WTC11 (cell line): Measurements from ENCODE around the gene MOB1B. TPM values are rescaled to one million over a fixed set of nuclear protein-coding genes. Genes with fewer than 3 reads are reported as not detected.

Experiments
- CREB1 ChIP-seq: sonication (generic); formaldehyde crosslinking; IDR thresholded peaks from 2 replicates; pipeline ENCODE4 v1.8.0; 2023; ENCODE audit warnings: mild to moderate bottlenecking, missing genetic modification reagents
- E2F1 ChIP-seq: sonication (generic); formaldehyde crosslinking; IDR thresholded peaks from 2 replicates; pipeline ENCODE4 v1.8.0; 2022; ENCODE audit warnings: mild to moderate bottlenecking, missing genetic modification reagents
- E2F4 ChIP-seq: sonication (generic); formaldehyde crosslinking; IDR thresholded peaks from 2 replicates; pipeline ENCODE4 v1.8.1; 2022; ENCODE audit warnings: low read depth, mild to moderate bottlenecking, moderate library complexity, missing genetic modification reagents, borderline replicate concordance
- E2F5 ChIP-seq: sonication (generic); formaldehyde crosslinking; IDR thresholded peaks from 2 replicates; pipeline ENCODE4 v1.8.1; 2022; ENCODE audit warnings: mild to moderate bottlenecking, moderate library complexity, missing genetic modification reagents
- JUN ChIP-seq: sonication (generic); formaldehyde crosslinking; IDR thresholded peaks from 2 replicates; pipeline ENCODE4 v1.8.0; 2023; ENCODE audit warnings: mild to moderate bottlenecking, missing genetic modification reagents
- SMAD3 ChIP-seq: sonication (generic); formaldehyde crosslinking; IDR thresholded peaks from 2 replicates; pipeline ENCODE4 v1.8.0; 2022; ENCODE audit warnings: missing genetic modification reagents, mild to moderate bottlenecking, borderline replicate concordance
- SP1 ChIP-seq: sonication (generic); formaldehyde crosslinking; conservative IDR thresholded peaks from 2 replicates; pipeline ENCODE4 v1.8.1; 2022; ENCODE audit warnings: missing genetic modification reagents
- TP53 ChIP-seq: sonication (generic); formaldehyde crosslinking; IDR thresholded peaks from 2 replicates; pipeline ENCODE4 v1.8.1; 2023; ENCODE audit warnings: mild to moderate bottlenecking, missing genetic modification reagents
- ZNF416 ChIP-seq: fragments of 250-450 bp; sonication (Bioruptor Pico); IDR thresholded peaks from 2 replicates; pipeline ENCODE4 v1.9.0; 2021; ENCODE audit warnings: mild to moderate bottlenecking, inconsistent platforms
- ZNF532 ChIP-seq: fragments of 250-450 bp; sonication (Bioruptor Pico); IDR thresholded peaks from 2 replicates; pipeline ENCODE4 v1.9.0; 2021; ENCODE audit warnings: mild to moderate bottlenecking, borderline replicate concordance
- total RNA-seq: library from RNA; stranded (reverse); gene quantifications from 3 replicates; pipeline ENCODE4 v1.2.3, GENCODE V29; 2021
- TF ChIP-seq, protein P1 (sequence below): fragments of 250-450 bp; sonication (Bioruptor Pico); conservative IDR thresholded peaks from 2 replicates; pipeline ENCODE4 v1.9.0; 2021; ENCODE audit warnings: mild to moderate bottlenecking
- TF ChIP-seq, protein P2 (sequence below): sonication (generic); formaldehyde crosslinking; IDR thresholded peaks from 2 replicates; pipeline ENCODE4 v1.8.0; 2022; ENCODE audit warnings: mild to moderate bottlenecking, missing genetic modification reagents
- TF ChIP-seq, protein P3 (sequence below): sonication (generic); formaldehyde crosslinking; IDR thresholded peaks from 2 replicates; pipeline ENCODE4 v1.8.0; 2022; ENCODE audit warnings: missing genetic modification reagents
- TF ChIP-seq, protein P4 (sequence below): sonication (generic); formaldehyde crosslinking; IDR thresholded peaks from 2 replicates; pipeline ENCODE4 v1.8.1; 2022; ENCODE audit warnings: low read depth, missing genetic modification reagents, borderline replicate concordance

Gene MOB1B
- total RNA-seq, 1 experiment from 2014 or later = 28.0 TPM

DNA sequence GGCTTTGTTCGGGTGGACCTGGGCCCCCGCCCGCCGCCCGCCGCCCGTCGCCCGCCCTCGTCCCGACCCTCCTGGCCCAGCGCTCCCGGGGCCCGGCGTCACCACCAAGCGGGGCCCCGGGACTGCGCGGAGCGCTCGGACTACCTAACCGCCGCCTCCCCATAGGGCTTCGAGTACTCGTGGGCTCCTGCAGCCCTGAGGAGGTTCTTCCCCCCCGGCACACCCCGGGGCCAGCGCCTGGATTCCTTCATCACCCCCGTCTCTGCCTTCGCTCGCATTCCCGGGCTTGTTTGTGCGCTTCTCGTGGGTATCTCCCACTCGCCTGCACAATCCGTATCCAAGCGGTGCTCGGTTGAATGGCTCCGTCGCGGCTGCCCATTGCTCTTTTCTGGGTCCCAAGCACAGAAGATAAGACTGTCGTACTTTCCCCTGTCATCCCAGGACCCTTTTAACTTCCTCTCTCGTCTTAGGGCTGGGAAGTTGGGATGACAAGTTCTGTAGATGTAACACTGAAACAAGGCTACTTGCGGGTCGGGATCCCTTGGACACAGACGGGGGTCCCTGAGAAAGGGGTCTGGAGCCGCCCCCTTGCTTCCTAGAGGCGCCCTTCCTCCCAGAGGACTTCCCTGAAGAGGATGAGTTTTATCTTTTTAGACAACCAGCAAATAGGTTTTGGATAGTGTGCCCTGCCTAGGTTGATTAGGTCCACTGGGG, 565 bp downstream of the MOB1B start (continued):
- TF ChIP-seq ZNF532 (CRISPR knock-in tag) = no peak
- TF ChIP-seq ZNF416 (CRISPR knock-in tag) = no peak
- TF ChIP-seq SP1 = no peak
- TF ChIP-seq JUN (CRISPR knock-in tag) = no peak
- TF ChIP-seq, protein P1, sequence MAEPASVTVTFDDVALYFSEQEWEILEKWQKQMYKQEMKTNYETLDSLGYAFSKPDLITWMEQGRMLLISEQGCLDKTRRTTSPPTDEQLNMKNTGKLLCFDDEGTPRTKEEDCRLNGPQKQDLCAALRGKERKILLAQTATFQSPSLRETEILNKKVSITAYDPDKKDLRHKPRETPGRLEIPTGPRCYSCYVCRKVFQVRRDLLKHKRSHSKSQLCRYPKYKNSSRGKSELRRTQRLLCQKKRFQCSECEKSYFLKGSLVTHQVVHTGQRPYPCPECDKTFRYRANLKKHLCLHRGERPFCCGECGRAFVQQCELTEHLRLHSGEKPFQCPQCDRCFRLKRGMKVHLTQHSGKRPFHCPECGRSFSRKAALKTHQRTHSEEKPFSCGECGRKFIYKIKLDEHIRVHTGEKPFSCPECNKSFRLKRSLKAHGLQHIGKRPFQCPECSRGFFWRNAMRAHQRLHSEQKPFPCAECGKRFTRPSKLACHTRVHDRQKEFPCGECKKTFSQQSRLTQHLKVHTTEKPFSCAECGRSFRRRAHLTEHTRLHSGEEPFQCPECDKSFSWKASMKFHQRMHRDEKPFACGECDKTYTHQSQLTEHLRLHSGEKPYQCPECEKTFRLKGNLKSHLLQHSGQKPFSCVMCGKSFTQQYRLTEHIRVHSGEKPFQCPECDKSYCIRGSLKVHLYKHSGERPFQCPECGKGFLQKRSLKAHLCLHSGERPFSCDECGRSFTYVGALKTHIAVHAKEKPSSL = no peak
- no peak for TF ChIP-seq SMAD3 (CRISPR knock-in tag)
- no peak for TF ChIP-seq E2F5 (CRISPR knock-in tag)
- TF ChIP-seq TP53 (CRISPR knock-in tag) = no peak
- TF ChIP-seq, protein P2, sequence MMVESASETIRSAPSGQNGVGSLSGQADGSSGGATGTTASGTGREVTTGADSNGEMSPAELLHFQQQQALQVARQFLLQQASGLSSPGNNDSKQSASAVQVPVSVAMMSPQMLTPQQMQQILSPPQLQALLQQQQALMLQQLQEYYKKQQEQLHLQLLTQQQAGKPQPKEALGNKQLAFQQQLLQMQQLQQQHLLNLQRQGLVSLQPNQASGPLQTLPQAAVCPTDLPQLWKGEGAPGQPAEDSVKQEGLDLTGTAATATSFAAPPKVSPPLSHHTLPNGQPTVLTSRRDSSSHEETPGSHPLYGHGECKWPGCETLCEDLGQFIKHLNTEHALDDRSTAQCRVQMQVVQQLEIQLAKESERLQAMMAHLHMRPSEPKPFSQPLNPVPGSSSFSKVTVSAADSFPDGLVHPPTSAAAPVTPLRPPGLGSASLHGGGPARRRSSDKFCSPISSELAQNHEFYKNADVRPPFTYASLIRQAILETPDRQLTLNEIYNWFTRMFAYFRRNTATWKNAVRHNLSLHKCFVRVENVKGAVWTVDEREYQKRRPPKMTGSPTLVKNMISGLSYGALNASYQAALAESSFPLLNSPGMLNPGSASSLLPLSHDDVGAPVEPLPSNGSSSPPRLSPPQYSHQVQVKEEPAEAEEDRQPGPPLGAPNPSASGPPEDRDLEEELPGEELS = no peak
- TF ChIP-seq, protein P3, sequence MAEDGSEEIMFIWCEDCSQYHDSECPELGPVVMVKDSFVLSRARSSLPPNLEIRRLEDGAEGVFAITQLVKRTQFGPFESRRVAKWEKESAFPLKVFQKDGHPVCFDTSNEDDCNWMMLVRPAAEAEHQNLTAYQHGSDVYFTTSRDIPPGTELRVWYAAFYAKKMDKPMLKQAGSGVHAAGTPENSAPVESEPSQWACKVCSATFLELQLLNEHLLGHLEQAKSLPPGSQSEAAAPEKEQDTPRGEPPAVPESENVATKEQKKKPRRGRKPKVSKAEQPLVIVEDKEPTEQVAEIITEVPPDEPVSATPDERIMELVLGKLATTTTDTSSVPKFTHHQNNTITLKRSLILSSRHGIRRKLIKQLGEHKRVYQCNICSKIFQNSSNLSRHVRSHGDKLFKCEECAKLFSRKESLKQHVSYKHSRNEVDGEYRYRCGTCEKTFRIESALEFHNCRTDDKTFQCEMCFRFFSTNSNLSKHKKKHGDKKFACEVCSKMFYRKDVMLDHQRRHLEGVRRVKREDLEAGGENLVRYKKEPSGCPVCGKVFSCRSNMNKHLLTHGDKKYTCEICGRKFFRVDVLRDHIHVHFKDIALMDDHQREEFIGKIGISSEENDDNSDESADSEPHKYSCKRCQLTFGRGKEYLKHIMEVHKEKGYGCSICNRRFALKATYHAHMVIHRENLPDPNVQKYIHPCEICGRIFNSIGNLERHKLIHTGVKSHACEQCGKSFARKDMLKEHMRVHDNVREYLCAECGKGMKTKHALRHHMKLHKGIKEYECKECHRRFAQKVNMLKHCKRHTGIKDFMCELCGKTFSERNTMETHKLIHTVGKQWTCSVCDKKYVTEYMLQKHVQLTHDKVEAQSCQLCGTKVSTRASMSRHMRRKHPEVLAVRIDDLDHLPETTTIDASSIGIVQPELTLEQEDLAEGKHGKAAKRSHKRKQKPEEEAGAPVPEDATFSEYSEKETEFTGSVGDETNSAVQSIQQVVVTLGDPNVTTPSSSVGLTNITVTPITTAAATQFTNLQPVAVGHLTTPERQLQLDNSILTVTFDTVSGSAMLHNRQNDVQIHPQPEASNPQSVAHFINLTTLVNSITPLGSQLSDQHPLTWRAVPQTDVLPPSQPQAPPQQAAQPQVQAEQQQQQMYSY (CRISPR knock-in tag) = no peak
- TF ChIP-seq E2F1 (CRISPR knock-in tag) = no peak
- TF ChIP-seq E2F4 (CRISPR knock-in tag) = no peak
- TF ChIP-seq, protein P4, sequence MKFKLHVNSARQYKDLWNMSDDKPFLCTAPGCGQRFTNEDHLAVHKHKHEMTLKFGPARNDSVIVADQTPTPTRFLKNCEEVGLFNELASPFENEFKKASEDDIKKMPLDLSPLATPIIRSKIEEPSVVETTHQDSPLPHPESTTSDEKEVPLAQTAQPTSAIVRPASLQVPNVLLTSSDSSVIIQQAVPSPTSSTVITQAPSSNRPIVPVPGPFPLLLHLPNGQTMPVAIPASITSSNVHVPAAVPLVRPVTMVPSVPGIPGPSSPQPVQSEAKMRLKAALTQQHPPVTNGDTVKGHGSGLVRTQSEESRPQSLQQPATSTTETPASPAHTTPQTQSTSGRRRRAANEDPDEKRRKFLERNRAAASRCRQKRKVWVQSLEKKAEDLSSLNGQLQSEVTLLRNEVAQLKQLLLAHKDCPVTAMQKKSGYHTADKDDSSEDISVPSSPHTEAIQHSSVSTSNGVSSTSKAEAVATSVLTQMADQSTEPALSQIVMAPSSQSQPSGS (CRISPR knock-in tag) = no peak
- TF ChIP-seq CREB1 (CRISPR knock-in tag) = no peak
